GM12878 (cell line): Measurements from ENCODE around the gene SYCE1.

ENCODE experiments used
- CHD1 ChIP-seq: IDR thresholded peaks from 2 replicates; pipeline ENCODE4 v1.6.1; 2012; ENCODE audit warnings: low read depth, low read length, improper control_type of control experiment
- ETV6 ChIP-seq, 2 experiments: fragments of 450-650 bp in 1 of 2; IDR thresholded peaks in 1 of 2; conservative IDR thresholded peaks in 1 of 2; 2 replicates each; pipeline ENCODE4 v1.6.1; 2014; ENCODE audit warnings: antibody characterized with exemption in 1 of 2, borderline replicate concordance in 1 of 2, low read depth in 1 of 2, mild to moderate bottlenecking in 1 of 2, moderate library complexity in 1 of 2
- FOXK2 ChIP-seq: fragments of 450-650 bp; IDR thresholded peaks from 2 replicates; pipeline ENCODE4 v1.6.1; 2017; ENCODE audit warnings: mild to moderate bottlenecking, moderate library complexity
- GABPA ChIP-seq: IDR thresholded peaks from 2 replicates; pipeline ENCODE4 v1.6.1; 2014; ENCODE audit warnings: antibody characterized with exemption, low read depth, mild to moderate bottlenecking, inconsistent platforms
- MEF2A ChIP-seq: IDR thresholded peaks from 2 replicates; pipeline ENCODE4 v1.6.1; 2011; ENCODE audit warnings: low read depth, mild to moderate bottlenecking, low read length, moderate library complexity; ENCODE audit not compliant: insufficient read depth
- NFXL1 ChIP-seq: fragments of 450-650 bp; IDR thresholded peaks from 2 replicates; pipeline ENCODE4 v1.6.1; 2017; ENCODE audit warnings: antibody characterized with exemption, mild to moderate bottlenecking, borderline replicate concordance
- POLR2A ChIP-seq: IDR thresholded peaks from 2 replicates; pipeline ENCODE4 v1.6.1; 2011; ENCODE audit warnings: low read depth, mild to moderate bottlenecking, low read length
- RAD51 ChIP-seq: fragments of 450-650 bp; IDR thresholded peaks from 2 replicates; pipeline ENCODE4 v1.6.1; 2016; ENCODE audit warnings: moderate library complexity, mild to moderate bottlenecking, inconsistent platforms
- SUPT20H ChIP-seq: IDR thresholded peaks from 2 replicates; pipeline ENCODE4 v1.6.1; 2011; ENCODE audit warnings: low read depth, mild to moderate bottlenecking, low read length, moderate library complexity, borderline replicate concordance; ENCODE audit not compliant: control insufficient read depth
- TCF12 ChIP-seq: IDR thresholded peaks from 2 replicates; pipeline ENCODE4 v1.6.1; 2011; ENCODE audit warnings: low read depth, mild to moderate bottlenecking, low read length
- TF ChIP-seq, protein P1 (sequence below), 3 experiments: IDR thresholded peaks in 2 of 3; conservative IDR thresholded peaks in 1 of 3; 2 replicates each; pipeline ENCODE4 v1.5.1; 2011; ENCODE audit warnings: low read depth in 3 of 3, low read length in 3 of 3, mild to moderate bottlenecking in 3 of 3, control low read depth in 2 of 3, moderate library complexity in 2 of 3, inconsistent platforms in 1 of 3, mixed read lengths in 1 of 3; ENCODE audit not compliant: control insufficient read depth in 2 of 3, insufficient read depth in 1 of 3; ENCODE audit errors: extremely low read depth in 1 of 3
- TF ChIP-seq, protein P2 (sequence below): IDR thresholded peaks from 2 replicates; pipeline ENCODE4 v1.6.1; 2012; ENCODE audit warnings: mild to moderate bottlenecking, low read depth, low read length
- TF ChIP-seq, protein P3 (sequence below): IDR thresholded peaks from 2 replicates; pipeline ENCODE4 v1.6.1; 2011; ENCODE audit warnings: mild to moderate bottlenecking, low read depth, low read length, moderate library complexity; ENCODE audit not compliant: insufficient replicate concordance

DNA sequence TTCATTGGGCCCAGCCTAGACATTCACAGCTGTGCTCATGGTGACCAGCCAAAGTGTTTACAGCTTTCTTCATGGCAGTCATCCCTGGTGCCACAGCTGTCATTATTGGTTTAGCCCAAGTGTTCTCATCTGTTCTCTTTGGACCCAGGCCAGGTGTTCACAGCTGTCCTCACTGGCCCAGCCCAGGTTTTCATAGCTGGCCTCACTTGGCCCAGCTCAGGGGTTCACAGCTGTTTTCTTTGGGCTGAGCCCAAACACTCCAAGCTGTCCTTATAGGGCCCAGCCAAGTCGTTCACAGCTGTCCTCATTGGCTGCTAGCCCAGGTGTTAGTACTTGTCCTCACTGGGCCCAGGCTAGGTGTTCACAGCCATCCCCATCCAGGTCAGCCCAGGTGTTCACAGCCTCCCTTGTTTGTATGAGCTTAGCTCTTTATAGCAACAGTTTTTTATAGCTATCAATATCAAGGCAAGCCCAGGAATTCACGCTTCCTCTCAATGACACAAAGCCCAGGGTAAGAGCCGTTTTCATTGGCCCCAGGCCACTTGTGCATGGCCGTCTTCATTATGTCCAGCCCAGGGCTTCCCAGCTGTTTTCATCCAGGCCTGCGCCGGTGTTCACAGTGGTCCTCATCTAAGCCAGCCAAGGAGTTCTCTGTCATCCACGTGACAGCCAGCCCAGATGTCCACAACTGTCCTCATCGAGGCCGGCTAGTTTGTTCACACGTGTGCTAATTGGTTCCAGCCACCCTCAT is 49.6 kb upstream of the SYCE1 start:
- TF ChIP-seq, protein P1, sequence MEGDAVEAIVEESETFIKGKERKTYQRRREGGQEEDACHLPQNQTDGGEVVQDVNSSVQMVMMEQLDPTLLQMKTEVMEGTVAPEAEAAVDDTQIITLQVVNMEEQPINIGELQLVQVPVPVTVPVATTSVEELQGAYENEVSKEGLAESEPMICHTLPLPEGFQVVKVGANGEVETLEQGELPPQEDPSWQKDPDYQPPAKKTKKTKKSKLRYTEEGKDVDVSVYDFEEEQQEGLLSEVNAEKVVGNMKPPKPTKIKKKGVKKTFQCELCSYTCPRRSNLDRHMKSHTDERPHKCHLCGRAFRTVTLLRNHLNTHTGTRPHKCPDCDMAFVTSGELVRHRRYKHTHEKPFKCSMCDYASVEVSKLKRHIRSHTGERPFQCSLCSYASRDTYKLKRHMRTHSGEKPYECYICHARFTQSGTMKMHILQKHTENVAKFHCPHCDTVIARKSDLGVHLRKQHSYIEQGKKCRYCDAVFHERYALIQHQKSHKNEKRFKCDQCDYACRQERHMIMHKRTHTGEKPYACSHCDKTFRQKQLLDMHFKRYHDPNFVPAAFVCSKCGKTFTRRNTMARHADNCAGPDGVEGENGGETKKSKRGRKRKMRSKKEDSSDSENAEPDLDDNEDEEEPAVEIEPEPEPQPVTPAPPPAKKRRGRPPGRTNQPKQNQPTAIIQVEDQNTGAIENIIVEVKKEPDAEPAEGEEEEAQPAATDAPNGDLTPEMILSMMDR (IDR thresholded peaks at IDR 0.05 in 2 of 3, conservative IDR thresholded peaks at IDR 0.05 in 1 of 3; ENCODE audit: control insufficient read depth in 2 of 3, extremely low read depth in 1 of 3, insufficient read depth in 1 of 3, low read depth in 3 of 3, low read length in 3 of 3) = no peak
- TF ChIP-seq FOXK2 = no peak
- TF ChIP-seq, protein P2, sequence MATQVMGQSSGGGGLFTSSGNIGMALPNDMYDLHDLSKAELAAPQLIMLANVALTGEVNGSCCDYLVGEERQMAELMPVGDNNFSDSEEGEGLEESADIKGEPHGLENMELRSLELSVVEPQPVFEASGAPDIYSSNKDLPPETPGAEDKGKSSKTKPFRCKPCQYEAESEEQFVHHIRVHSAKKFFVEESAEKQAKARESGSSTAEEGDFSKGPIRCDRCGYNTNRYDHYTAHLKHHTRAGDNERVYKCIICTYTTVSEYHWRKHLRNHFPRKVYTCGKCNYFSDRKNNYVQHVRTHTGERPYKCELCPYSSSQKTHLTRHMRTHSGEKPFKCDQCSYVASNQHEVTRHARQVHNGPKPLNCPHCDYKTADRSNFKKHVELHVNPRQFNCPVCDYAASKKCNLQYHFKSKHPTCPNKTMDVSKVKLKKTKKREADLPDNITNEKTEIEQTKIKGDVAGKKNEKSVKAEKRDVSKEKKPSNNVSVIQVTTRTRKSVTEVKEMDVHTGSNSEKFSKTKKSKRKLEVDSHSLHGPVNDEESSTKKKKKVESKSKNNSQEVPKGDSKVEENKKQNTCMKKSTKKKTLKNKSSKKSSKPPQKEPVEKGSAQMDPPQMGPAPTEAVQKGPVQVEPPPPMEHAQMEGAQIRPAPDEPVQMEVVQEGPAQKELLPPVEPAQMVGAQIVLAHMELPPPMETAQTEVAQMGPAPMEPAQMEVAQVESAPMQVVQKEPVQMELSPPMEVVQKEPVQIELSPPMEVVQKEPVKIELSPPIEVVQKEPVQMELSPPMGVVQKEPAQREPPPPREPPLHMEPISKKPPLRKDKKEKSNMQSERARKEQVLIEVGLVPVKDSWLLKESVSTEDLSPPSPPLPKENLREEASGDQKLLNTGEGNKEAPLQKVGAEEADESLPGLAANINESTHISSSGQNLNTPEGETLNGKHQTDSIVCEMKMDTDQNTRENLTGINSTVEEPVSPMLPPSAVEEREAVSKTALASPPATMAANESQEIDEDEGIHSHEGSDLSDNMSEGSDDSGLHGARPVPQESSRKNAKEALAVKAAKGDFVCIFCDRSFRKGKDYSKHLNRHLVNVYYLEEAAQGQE = no peak
- no peak for TF ChIP-seq TCF12
- no peak for TF ChIP-seq CHD1
- no peak for TF ChIP-seq MEF2A
- no peak for TF ChIP-seq POLR2A
- no peak for TF ChIP-seq RAD51
- no peak for TF ChIP-seq GABPA
- no peak for TF ChIP-seq NFXL1
- TF ChIP-seq SUPT20H = no peak
- TF ChIP-seq, protein P3, sequence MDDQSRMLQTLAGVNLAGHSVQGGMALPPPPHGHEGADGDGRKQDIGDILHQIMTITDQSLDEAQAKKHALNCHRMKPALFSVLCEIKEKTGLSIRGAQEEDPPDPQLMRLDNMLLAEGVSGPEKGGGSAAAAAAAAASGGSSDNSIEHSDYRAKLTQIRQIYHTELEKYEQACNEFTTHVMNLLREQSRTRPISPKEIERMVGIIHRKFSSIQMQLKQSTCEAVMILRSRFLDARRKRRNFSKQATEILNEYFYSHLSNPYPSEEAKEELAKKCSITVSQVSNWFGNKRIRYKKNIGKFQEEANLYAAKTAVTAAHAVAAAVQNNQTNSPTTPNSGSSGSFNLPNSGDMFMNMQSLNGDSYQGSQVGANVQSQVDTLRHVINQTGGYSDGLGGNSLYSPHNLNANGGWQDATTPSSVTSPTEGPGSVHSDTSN = no peak
- no peak for TF ChIP-seq ETV6 (conservative IDR thresholded peaks at IDR 0.05 in 1 of 2, IDR thresholded peaks at IDR 0.05 in 1 of 2; ENCODE audit: borderline replicate concordance in 1 of 2, low read depth in 1 of 2)
